Cardiac muscle cell (in vitro differentiated cells and primary cell): ENCODE data around the gene SGF29. TPM values are rescaled to one million over a fixed set of nuclear protein-coding genes. Genes with fewer than 3 reads are reported as not detected.
"Not testable (repeated sequence)": the region's sequence is repeated elsewhere in the genome, so short reads cannot be mapped to it uniquely, and the experiment has no call there.

Experiments
- DNase-seq, 2 donors: peaks; one replicate each; pipeline versions ENCODE4 v3.0.0 to v3.0.0-alpha.2; 2010 to 2017; ENCODE audit warnings: low read depth in 1 of 2, low spot score in 1 of 2
- H3K27ac ChIP-seq: fragments of 200-600 bp; sonication (generic); 2 replicates; pipeline ENCODE4 v1.5.1; 2016
- H3K27me3 ChIP-seq: fragments of 200-600 bp; sonication (generic); 2 replicates; pipeline ENCODE4 v1.6.0; 2016; ENCODE audit warnings: control low read depth
- H3K36me3 ChIP-seq: fragments of 200-600 bp; sonication (generic); 2 replicates; pipeline ENCODE4 v1.5.1; 2016; ENCODE audit warnings: control low read depth
- H3K4me1 ChIP-seq: fragments of 200-600 bp; sonication (generic); 2 replicates; pipeline ENCODE4 v1.8.1; 2017; ENCODE audit warnings: low read depth, mild to moderate bottlenecking, mixed run types
- H3K4me3 ChIP-seq: fragments of 200-600 bp; sonication (generic); 2 replicates; pipeline ENCODE4 v1.5.1; 2016; ENCODE audit warnings: mild to moderate bottlenecking
- H3K9me3 ChIP-seq: fragments of 200-600 bp; sonication (generic); 2 replicates; pipeline ENCODE4 v1.5.1; 2017; ENCODE audit warnings: low read depth, mild to moderate bottlenecking, control low read depth
- polyA plus RNA-seq: library from polyadenylated mRNA; unstranded; fragments of >200 nt; fragmentation: Nextera tagmentation; extraction: Ambion mirVana; gene quantifications from 2 replicates; pipeline ENCODE4 v1.2.1, GENCODE V29; 2016
- total RNA-seq: library from RNA; depleted of rRNA; stranded (reverse); fragments of >200 nt; gene quantifications from 2 replicates; pipeline ENCODE4 v1.2.3, GENCODE V29; 2016
- TF ChIP-seq, protein P1 (sequence below): IDR thresholded peaks from 2 replicates; pipeline ENCODE4 v1.5.1; 2012; ENCODE audit warnings: low read depth, mild to moderate bottlenecking, low read length

The SGF29 gene
- total and polyA plus RNA-seq, 2 experiments from 2014 or later = 21.7 to 28.8 TPM

DNA sequence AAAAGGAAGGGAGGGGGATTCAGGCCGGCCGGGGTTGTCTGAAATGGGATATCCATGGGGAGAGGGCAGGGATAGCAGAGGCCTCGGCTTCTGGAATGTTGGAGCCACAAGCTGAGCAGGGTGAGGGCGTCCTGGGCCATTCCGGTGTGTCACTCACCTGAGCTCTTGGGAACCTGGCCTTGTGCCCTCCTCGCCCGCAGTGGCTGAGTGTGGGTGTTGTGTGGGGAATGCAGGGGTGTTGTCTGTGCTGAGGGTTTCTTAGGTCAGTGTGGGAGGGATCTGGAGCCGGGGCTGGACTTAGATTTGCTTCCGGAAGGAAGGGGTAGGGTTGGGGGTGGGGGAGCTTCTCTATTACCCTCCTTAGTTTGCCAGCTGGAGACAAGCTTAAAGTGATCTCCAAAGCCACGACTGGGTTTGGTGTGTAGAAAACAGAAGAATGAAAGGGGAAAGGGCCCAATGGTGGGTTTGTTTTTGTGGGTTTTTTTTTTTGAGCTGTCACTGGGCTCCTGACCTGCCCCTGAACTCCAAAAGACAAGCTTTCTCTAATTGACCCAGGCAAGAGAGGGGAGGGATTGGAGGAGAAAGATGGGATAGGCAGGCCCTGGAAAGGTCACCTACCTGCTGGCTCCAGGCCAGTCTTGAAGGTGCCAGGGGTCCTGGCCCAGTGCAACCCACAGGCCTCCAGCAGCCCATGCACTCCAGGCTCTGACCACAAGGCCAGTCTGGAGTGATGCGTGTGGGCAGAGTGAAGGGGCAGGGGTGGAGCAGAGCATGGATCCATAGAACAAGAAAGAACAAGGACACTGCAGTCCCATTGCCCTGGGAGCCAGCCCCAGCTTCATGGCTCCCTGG, 43.3 kb downstream of the SGF29 start, which contains the start of gene SULT1A2:
TSS of gene SULT1A2 (minus strand) at position 211 of the 852 bp plus-strand sequence. CDS start 1,120 bp downstream, outside the sequence.
- peak; percentile 46 to 56 for DNase-seq
- TF ChIP-seq, protein P1, sequence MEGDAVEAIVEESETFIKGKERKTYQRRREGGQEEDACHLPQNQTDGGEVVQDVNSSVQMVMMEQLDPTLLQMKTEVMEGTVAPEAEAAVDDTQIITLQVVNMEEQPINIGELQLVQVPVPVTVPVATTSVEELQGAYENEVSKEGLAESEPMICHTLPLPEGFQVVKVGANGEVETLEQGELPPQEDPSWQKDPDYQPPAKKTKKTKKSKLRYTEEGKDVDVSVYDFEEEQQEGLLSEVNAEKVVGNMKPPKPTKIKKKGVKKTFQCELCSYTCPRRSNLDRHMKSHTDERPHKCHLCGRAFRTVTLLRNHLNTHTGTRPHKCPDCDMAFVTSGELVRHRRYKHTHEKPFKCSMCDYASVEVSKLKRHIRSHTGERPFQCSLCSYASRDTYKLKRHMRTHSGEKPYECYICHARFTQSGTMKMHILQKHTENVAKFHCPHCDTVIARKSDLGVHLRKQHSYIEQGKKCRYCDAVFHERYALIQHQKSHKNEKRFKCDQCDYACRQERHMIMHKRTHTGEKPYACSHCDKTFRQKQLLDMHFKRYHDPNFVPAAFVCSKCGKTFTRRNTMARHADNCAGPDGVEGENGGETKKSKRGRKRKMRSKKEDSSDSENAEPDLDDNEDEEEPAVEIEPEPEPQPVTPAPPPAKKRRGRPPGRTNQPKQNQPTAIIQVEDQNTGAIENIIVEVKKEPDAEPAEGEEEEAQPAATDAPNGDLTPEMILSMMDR = no peak
- no peaks in the 10 kb centered on the region for H3K27me3 ChIP-seq
- no peaks in the 10 kb centered on the region for H3K9me3 ChIP-seq
- H3K27ac ChIP-seq = peak within 1 kb of the TSS; percentile 82
- H3K4me1 ChIP-seq = peaks cover 19% of the 10 kb centered on the region
- H3K4me3 ChIP-seq = no peak within 1 kb of the TSS
- no peaks in the 10 kb centered on the region for H3K36me3 ChIP-seq

DNA sequence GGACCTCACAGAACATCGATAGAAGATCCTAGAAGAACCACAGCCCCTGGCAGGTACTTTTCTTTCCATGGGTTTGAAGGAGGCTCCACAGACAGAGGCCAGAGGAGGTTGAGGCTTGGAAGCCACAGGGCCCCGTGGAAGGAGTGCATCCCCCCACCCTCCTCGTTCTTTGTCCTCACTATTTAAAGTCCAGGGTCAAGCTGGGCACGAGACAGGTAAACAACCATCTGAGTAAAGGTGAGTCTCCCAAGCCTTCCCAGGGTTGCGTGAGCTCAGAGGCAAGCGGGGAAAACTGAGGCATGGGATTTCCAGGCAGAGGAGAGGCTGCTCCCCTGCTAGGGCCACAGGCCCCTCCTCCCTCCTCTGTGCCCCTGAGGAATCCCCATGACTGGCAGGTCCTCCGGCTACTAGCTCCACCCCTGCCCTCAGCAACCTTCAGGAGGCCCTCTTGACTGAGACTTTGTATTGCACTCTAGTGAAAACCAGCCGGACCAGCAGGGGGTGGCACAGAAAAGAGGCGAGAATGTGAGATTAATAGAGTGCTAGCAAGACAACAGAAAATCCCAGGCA, 44.1 kb downstream of the SGF29 start:
- TF ChIP-seq, protein P1 = no peak
- H3K27me3 ChIP-seq = no peaks in the 10 kb centered on the region
- H3K36me3 ChIP-seq = no peaks in the 10 kb centered on the region
- peak overlapping the region; percentile 82 for H3K27ac ChIP-seq
- DNase-seq = peak in 1 of 2 donors; percentile 82
- no peak overlapping the region for H3K4me3 ChIP-seq
- peaks cover 19% of the 10 kb centered on the region for H3K4me1 ChIP-seq
- no peaks in the 10 kb centered on the region for H3K9me3 ChIP-seq

DNA sequence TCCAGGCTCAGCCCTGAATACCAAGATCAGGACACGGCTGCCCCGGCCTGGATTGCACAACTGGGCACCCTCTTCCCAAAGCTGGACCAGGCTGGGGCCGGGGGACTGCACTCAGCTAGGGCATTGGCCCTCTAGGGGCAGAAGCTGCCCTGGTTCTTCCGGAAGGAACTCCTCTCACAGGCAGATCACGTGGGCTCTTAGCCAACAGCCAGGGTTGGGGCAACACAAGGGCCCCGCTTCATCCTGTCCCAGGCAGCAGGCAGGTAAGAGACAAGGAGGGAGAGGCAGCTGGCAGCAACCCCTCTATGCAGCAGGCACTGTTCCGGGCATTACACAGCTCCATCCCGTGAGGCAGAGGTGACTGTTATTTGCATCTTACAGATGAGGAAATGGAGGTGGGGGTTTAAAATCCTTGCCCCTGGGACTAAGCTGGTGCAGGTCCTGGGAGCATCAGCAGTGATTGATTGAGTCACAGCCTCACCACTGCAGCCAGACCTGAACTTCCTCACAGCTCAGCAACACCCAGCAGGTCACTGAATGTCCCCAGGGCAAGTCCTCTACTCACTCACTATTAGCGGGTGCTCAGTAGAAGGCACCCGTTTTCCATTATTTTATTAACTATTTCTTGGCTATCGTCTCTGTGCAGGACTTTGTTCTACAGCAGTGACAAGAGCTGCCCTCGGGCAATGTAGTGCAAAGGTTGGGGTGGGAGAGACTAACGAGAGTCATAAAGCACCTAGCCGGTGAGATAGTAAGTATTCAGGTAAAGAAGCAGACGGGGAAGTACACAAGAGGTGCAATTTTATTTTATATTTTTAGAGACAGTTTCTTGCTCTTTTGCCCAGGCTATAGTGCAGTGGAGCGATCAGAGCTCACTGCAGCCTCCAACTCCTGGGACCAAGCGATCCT, 45.9 kb downstream of the SGF29 start:
- peaks cover 19% of the 10 kb centered on the region for H3K4me1 ChIP-seq
- H3K36me3 ChIP-seq, H3K27me3 ChIP-seq, H3K27ac ChIP-seq, H3K9me3 ChIP-seq, H3K4me3 ChIP-seq, DNase-seq: not testable (repeated sequence)

DNA sequence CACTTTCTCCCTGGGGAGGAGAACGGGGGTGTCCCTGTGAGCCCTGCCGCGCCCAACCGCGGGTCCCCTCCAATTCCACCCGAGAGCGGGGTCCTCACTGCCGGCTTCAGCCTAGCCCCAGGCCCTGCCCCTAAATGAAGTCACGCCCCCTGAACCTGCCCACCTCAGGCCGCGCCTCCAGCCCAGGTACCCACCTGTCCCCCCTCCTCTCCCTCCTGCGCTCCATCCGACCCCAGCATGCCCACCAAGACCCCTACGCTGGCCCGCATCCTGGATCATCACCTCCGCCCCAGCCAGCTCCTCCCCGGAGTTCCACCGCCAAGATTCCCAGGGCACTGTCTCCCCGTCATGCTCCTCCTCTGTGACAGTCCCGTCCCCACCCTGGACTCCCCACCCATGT, 47.2 kb downstream of the SGF29 start:
- not testable (repeated sequence) for H3K27ac ChIP-seq, DNase-seq, H3K4me3 ChIP-seq, H3K9me3 ChIP-seq, H3K27me3 ChIP-seq, H3K36me3 ChIP-seq
- peaks cover 19% of the 10 kb centered on the region for H3K4me1 ChIP-seq

DNA sequence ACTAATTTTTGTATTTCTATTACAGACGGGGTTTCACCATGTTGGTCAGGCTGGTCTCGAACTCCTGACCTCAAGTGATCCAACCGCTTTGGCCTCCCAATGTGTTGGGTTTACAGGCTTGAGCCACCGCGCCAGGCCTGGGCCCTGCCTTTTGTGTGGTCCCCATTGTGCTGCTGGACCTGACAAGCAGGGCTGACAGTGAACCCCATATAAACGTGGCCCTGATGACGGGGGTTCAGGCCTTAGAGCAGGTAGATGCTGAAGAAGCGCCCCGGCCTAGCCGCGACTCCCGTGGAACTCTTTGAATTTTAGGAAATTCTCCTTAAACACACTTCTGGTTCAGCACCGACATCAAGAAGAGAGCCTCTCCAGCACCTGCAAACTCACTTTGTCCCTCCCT, 47.9 kb downstream of the SGF29 start:
- not testable (repeated sequence) for H3K36me3 ChIP-seq, H3K27ac ChIP-seq, DNase-seq, H3K4me3 ChIP-seq, H3K9me3 ChIP-seq, H3K27me3 ChIP-seq
- peaks cover 17% of the 10 kb centered on the region for H3K4me1 ChIP-seq

DNA sequence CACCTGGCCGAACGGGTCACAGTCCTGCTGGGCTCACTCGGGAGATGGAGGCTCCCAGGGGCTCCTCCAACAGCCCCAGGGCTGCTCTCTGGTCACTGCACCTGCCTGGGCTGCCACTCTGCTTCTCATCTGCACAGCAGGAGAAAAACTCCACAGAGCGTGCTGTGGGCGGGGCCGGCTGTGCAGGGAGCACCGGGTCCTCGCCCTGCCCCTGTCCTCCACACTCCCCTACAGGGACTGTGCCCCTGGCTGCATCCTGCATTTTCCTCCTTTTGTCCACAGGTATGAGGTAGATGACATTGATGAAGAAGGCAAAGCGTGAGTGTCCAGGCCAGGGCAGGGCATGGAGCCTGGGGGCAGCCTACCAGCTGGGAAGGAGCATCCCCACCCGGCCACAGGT, 48.3 kb downstream of the SGF29 start:
- not testable (repeated sequence) for DNase-seq, H3K9me3 ChIP-seq, H3K27ac ChIP-seq, H3K36me3 ChIP-seq, H3K4me3 ChIP-seq, H3K27me3 ChIP-seq
- peaks cover 12% of the 10 kb centered on the region for H3K4me1 ChIP-seq

DNA sequence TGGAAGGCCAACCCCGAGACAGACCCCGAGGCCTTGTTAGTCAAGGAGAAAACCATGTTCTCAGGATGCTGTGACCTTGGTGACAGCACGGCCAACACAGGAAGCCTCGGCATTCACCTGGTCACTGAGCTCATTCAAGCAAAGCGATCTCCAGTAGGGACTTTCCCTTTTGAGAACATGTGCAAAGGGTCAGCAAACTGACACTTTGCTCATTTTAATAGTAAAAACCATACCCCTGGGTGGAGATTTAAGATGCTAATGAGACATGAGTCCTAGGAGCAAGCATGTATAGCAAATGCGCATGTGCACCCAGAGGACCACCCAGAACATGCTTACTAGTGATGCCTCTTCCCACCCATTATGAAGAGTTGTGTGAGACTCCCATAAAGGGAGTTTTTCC, 48.8 kb downstream of the SGF29 start:
- Histone ChIP-seq H3K27me3 (no peaks in the 10 kb centered on the region), H3K9me3 (no peaks in the 10 kb centered on the region), H3K36me3 (no peaks in the 10 kb centered on the region), H3K4me3 (no peak overlapping the region), H3K4me1 (peaks cover 7% of the 10 kb centered on the region), H3K27ac (no peak overlapping the region)
- TF ChIP-seq, protein P1 = no peak
- DNase-seq = no peak
